Measurements from ENCODE around the gene ZNF664.
"Not testable (repeated sequence)": the region's sequence is repeated elsewhere in the genome, so short reads cannot be mapped to it uniquely, and the experiment has no call there.

Gene ZNF664

GRCh38 chr12:123942238-123942653 lies 30.8 kb upstream of the ZNF664 start:
- no peak for DNase-seq

GRCh38 chr12:123942911-123943648 lies 29.9 kb upstream of the ZNF664 start:
- DNase-seq: no peak

- no peak for DNase-seq
These were observed 29.2 kb upstream of the ZNF664 start for GRCh38 chr12:123943816-123944215.

- no peak for DNase-seq
These were observed 28.3 kb upstream of the ZNF664 start for GRCh38 chr12:123944696-123945095.

GRCh38 chr12:123945287-123946151 lies 27.5 kb upstream of the ZNF664 start:
- no peak for DNase-seq

- no peak for DNase-seq
These were observed 26.9 kb upstream of the ZNF664 start for GRCh38 chr12:123946152-123946515.

- not testable (repeated sequence) for DNase-seq
These were observed 26.2 kb upstream of the ZNF664 start for GRCh38 chr12:123946516-123947505.

- not testable (repeated sequence) for DNase-seq
These were observed 25.5 kb upstream of the ZNF664 start for GRCh38 chr12:123947531-123947930.

- DNase-seq: no peak
These were observed 24.6 kb upstream of the ZNF664 start for GRCh38 chr12:123948401-123948795.

GRCh38 chr12:123948796-123949769 lies 23.9 kb upstream of the ZNF664 start:
- DNase-seq: no peak

- no peak for DNase-seq
These were observed 23.2 kb upstream of the ZNF664 start for GRCh38 chr12:123949770-123950165.

GRCh38 chr12:123950476-123951349 lies 22.3 kb upstream of the ZNF664 start:
- no peak for DNase-seq

- DNase-seq: no peak
These were observed 21.5 kb upstream of the ZNF664 start for GRCh38 chr12:123951467-123951866.

- DNase-seq: no peak
These were observed 21.0 kb upstream of the ZNF664 start for GRCh38 chr12:123952037-123952436.

- no peak for DNase-seq
These were observed 18.2 kb upstream of the ZNF664 start for GRCh38 chr12:123954647-123955350.

GRCh38 chr12:123956249-123956648 lies 16.8 kb upstream of the ZNF664 start:
- no peak for DNase-seq

- DNase-seq: no peak
These were observed 15.8 kb upstream of the ZNF664 start for GRCh38 chr12:123957196-123957595.

- no peak for DNase-seq
These were observed 14.6 kb upstream of the ZNF664 start for GRCh38 chr12:123958462-123958861.

- DNase-seq: no peak
These were observed 14.1 kb upstream of the ZNF664 start for GRCh38 chr12:123958876-123959275.
